Breast epithelium (tissue), 4 donors: ENCODE measurements around the gene FAM174B. TPM values are rescaled to one million over a fixed set of nuclear protein-coding genes. Genes with fewer than 3 reads are reported as not detected.

ENCODE experiments used
- DNase-seq, 2 donors: peaks; one replicate each; pipeline ENCODE4 v3.0.0-alpha.2; 2019; ENCODE audit warnings: low spot score in 2 of 2
- H3K27ac ChIP-seq, 2 donors: fragments of 200-600 bp; sonication (generic) in 1 of 2; one replicate each; pipeline ENCODE4 v1.5.1; 2016 to 2019; ENCODE audit warnings: mild to moderate bottlenecking in 1 of 2
- H3K27me3 ChIP-seq, 2 donors: fragments of 200-600 bp; sonication (generic) in 1 of 2; one replicate each; pipeline versions ENCODE4 v1.5.1 to v1.6.0; 2017 to 2019; ENCODE audit warnings: control low read depth in 1 of 2, mild to moderate bottlenecking in 1 of 2
- H3K36me3 ChIP-seq: fragments of 200-600 bp; one replicate; pipeline ENCODE4 v1.5.1; 2019
- H3K4me1 ChIP-seq, 2 donors: fragments of 200-600 bp; sonication (generic); one replicate each; pipeline ENCODE4 v1.5.1; 2016 to 2019; ENCODE audit warnings: control low read depth in 1 of 2
- H3K4me3 ChIP-seq, 3 donors: fragments of 200-600 bp; sonication (generic); 1 replicate in 2 of 3; 2 replicates in 1 of 3; pipeline ENCODE4 v1.5.1; 2016 to 2019; ENCODE audit warnings: mild to moderate bottlenecking in 3 of 3, moderate library complexity in 2 of 3
- H3K9me3 ChIP-seq, 2 donors: fragments of 200-600 bp; sonication (generic) in 1 of 2; one replicate each; pipeline ENCODE4 v1.5.1; 2016 to 2019; ENCODE audit warnings: control low read depth in 1 of 2
- POLR2A ChIP-seq: fragments of 450-650 bp; IDR thresholded peaks from one replicate; pipeline ENCODE4 v1.6.1; 2016; ENCODE audit warnings: antibody characterized with exemption, mild to moderate bottlenecking, moderate library complexity
- POLR2AphosphoS5 ChIP-seq, 3 donors: sonication (generic); formaldehyde crosslinking; IDR thresholded peaks; one replicate each; pipeline ENCODE4 v1.6.1; 2017; ENCODE audit warnings: antibody characterized with exemption in 3 of 3
- intact Hi-C: fragments of 100-400 bp; cut with DNase I; formaldehyde crosslinking; loops from one replicate; pipeline ENCODE4 v1.15.1; 2023; ENCODE audit warnings: low total_unique reads
- total RNA-seq, 3 donors: library from RNA; depleted of rRNA; stranded (reverse); fragments of >200 nt; gene quantifications; one replicate each; pipeline ENCODE4 v1.1.0, GENCODE V29; 2016
- TF ChIP-seq, protein P1 (sequence below), 3 donors: fragments of 450-650 bp; IDR thresholded peaks; one replicate each; pipeline ENCODE4 v1.5.1; 2016 to 2017; ENCODE audit warnings: antibody characterized with exemption in 3 of 3, mild to moderate bottlenecking in 3 of 3, moderate library complexity in 3 of 3

Gene FAM174B
- total RNA-seq, 3 donors from 2014 or later, result 4.3 to 34.7 (median 20.6) TPM

GRCh38 chr15:92584105-92584504, 71.5 kb downstream of the FAM174B start:
- H3K4me1 ChIP-seq, result no peaks in the 10 kb centered on the region
- no peaks in the 10 kb centered on the region for H3K9me3 ChIP-seq
- DNase-seq, result no peak
- intact Hi-C loops, result no loop called here
- no peak overlapping the region for H3K27ac ChIP-seq
- no peaks in the 10 kb centered on the region for H3K36me3 ChIP-seq
- H3K4me3 ChIP-seq, result no peak overlapping the region
- TF ChIP-seq, protein P1, sequence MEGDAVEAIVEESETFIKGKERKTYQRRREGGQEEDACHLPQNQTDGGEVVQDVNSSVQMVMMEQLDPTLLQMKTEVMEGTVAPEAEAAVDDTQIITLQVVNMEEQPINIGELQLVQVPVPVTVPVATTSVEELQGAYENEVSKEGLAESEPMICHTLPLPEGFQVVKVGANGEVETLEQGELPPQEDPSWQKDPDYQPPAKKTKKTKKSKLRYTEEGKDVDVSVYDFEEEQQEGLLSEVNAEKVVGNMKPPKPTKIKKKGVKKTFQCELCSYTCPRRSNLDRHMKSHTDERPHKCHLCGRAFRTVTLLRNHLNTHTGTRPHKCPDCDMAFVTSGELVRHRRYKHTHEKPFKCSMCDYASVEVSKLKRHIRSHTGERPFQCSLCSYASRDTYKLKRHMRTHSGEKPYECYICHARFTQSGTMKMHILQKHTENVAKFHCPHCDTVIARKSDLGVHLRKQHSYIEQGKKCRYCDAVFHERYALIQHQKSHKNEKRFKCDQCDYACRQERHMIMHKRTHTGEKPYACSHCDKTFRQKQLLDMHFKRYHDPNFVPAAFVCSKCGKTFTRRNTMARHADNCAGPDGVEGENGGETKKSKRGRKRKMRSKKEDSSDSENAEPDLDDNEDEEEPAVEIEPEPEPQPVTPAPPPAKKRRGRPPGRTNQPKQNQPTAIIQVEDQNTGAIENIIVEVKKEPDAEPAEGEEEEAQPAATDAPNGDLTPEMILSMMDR (IDR thresholded peaks at IDR 0.05), result no peak
- no peak for TF ChIP-seq POLR2A
- TF ChIP-seq POLR2AphosphoS5 (IDR thresholded peaks at IDR 0.05), result no peak
- H3K27me3 ChIP-seq, result no peaks in the 10 kb centered on the region

- H3K4me1 ChIP-seq, result no peaks in the 10 kb centered on the region
- no peak overlapping the region for H3K4me3 ChIP-seq
- no peaks in the 10 kb centered on the region for H3K36me3 ChIP-seq
- peak overlapping the region in 1 of 2 donors; percentile 12 for H3K27ac ChIP-seq
- intact Hi-C loops, result no loop called here
- no peak for DNase-seq
- no peaks in the 10 kb centered on the region for H3K9me3 ChIP-seq
- H3K27me3 ChIP-seq, result no peaks in the 10 kb centered on the region
- no peak for TF ChIP-seq POLR2AphosphoS5 (IDR thresholded peaks at IDR 0.05)
- no peak for TF ChIP-seq POLR2A
- TF ChIP-seq, protein P1 (IDR thresholded peaks at IDR 0.05), result no peak
Measured at GRCh38 chr15:92583096-92584034, 72.2 kb downstream of the FAM174B start.

GRCh38 chr15:92582206-92582605, 73.4 kb downstream of the FAM174B start:
- Histone ChIP-seq H3K27ac (no peak overlapping the region), H3K4me3 (no peak overlapping the region), H3K27me3 (no peaks in the 10 kb centered on the region), H3K9me3 (no peaks in the 10 kb centered on the region), H3K36me3 (no peaks in the 10 kb centered on the region), H3K4me1 (no peaks in the 10 kb centered on the region)
- no peak for TF ChIP-seq POLR2AphosphoS5 (IDR thresholded peaks at IDR 0.05)
- no peak for TF ChIP-seq POLR2A
- TF ChIP-seq, protein P1 (IDR thresholded peaks at IDR 0.05), result no peak
- intact Hi-C loops, result no loop called here
- no peak for DNase-seq

DNA sequence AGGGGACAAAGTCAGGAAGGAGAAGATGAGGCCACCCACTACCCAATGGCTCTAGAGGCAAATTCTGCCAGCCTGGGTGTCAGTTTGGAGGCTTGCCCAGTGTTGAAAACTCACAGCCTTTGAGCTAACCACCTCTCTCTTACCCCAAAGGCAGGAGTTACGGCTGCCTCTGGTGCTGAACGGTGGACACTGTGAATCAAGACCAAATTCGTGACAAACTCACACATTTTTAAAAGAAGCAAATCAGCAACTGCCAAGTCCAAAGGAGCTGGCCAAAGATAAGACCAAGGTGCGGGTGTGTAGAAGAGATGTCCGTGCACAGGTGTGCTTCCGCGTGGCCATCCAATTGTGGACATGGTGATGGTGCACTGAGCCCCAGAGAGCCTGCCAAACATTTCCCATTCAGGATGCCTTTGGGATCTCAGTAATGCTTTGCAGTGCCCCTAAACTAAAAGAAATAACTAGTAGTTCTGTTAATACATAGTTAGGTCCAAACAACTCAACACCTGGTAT, 74.6 kb downstream of the FAM174B start:
- Histone ChIP-seq H3K27ac (no peak overlapping the region), H3K4me3 (no peak overlapping the region), H3K9me3 (no peaks in the 10 kb centered on the region), H3K27me3 (no peaks in the 10 kb centered on the region), H3K4me1 (no peaks in the 10 kb centered on the region), H3K36me3 (no peaks in the 10 kb centered on the region)
- TF ChIP-seq, protein P1 (IDR thresholded peaks at IDR 0.05), result no peak
- TF ChIP-seq POLR2A, result no peak
- TF ChIP-seq POLR2AphosphoS5 (IDR thresholded peaks at IDR 0.05), result no peak
- intact Hi-C loops, result loop anchor here (2.0 kb wide), 1 partner anchor 74 kb away; the partner anchor contains the start of gene FAM174B
- no peak for DNase-seq

DNA sequence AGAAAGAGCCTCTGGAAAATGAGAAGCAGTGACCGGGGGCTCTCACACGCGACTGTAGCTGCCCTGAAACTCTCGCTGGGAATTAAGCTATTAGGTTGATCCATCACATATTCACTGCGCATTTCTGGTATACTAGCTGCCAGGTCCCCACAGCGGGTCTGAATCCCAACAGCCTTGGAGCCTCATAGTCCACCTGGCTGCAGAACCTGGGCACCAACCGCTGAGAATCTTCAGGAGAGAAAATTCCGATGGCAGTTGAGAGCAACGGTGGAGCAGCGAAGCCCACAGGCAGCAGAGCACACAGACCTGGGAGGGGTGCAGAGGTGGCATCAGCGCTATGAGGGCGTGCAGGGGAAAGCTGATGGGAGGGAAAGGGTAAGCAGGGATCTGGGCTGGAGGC, 75.1 kb downstream of the FAM174B start:
- intact Hi-C loops, result loop anchor here (2.0 kb wide), 1 partner anchor 74 kb away; the partner anchor contains the start of gene FAM174B
- no peak for DNase-seq
- no peak overlapping the region for H3K27ac ChIP-seq
- TF ChIP-seq POLR2AphosphoS5 (IDR thresholded peaks at IDR 0.05) (no peak), POLR2A (no peak)
- TF ChIP-seq, protein P1 (IDR thresholded peaks at IDR 0.05), result no peak
- no peaks in the 10 kb centered on the region for H3K9me3 ChIP-seq
- H3K27me3 ChIP-seq, result no peaks in the 10 kb centered on the region
- no peak overlapping the region for H3K4me3 ChIP-seq
- no peaks in the 10 kb centered on the region for H3K4me1 ChIP-seq
- no peaks in the 10 kb centered on the region for H3K36me3 ChIP-seq
